Endothelial cell of umbilical vein (primary cell): Measurements from ENCODE around the gene WBP2. TPM values are rescaled to one million over a fixed set of nuclear protein-coding genes. Genes with fewer than 3 reads are reported as not detected.

Experiments used
- BruUV-seq: library from RNA; stranded (reverse); fragments of 400-500 nt; replicated peaks from 2 replicates; lab custom pipeline; 2021; lab: Mats Ljungman, UMichigan
- CTCF ChIA-PET: fragments of 300-600, 350-600 bp; sonication (Branson Sonifier 250); formaldehyde crosslinking; loops from one replicate; lab custom pipeline; 2021; ENCODE audit warnings: antibody characterized with exemption, inconsistent platforms; lab: Charles Lee
- POLR2A ChIA-PET: fragments of 300-600, 350-600 bp; sonication (Branson Sonifier 250); formaldehyde crosslinking; loops from one replicate; lab custom pipeline; 2021; ENCODE audit warnings: antibody characterized with exemption, inconsistent platforms; lab: Charles Lee
- DNase-seq: peaks from one replicate; pipeline ENCODE4 v3.0.0-alpha.2; 2011; ENCODE audit warnings: low read depth, low spot score
- FAIRE-seq: peaks from 2 replicates; lab custom pipeline; 2011; peaks lifted over from hg19 to GRCh38; lab: Jason Lieb, UNC
- H2AFZ ChIP-seq: 2 replicates; pipeline ENCODE4 v1.6.0; 2012; ENCODE audit warnings: low read depth, low read length, control low read depth, inconsistent platforms
- H3K27ac ChIP-seq: 2 replicates; pipeline ENCODE4 v1.5.1; 2011; ENCODE audit warnings: low read depth, mild to moderate bottlenecking, control low read depth, low read length, moderate library complexity; ENCODE audit not compliant: insufficient read depth
- H3K27me3 ChIP-seq, 2 experiments: 2 replicates each; pipeline versions ENCODE4 v1.6.0 to v1.6.1; 2011; ENCODE audit warnings: low read length in 2 of 2, mixed read lengths in 1 of 2; ENCODE audit not compliant: control insufficient read depth in 2 of 2, insufficient read depth in 2 of 2
- H3K36me3 ChIP-seq, 2 experiments: 2 replicates in 1 of 2; 3 replicates in 1 of 2; pipeline ENCODE4 v1.5.1; 2011; ENCODE audit warnings: low read length in 2 of 2, mild to moderate bottlenecking in 1 of 2, moderate library complexity in 1 of 2; ENCODE audit not compliant: control insufficient read depth in 2 of 2, insufficient read depth in 2 of 2; ENCODE audit errors: extremely low read depth in 1 of 2
- H3K4me1 ChIP-seq: 3 replicates; pipeline ENCODE4 v1.5.1; 2011; ENCODE audit warnings: mild to moderate bottlenecking, low read length; ENCODE audit not compliant: control insufficient read depth, insufficient read depth; ENCODE audit errors: extremely low read depth
- H3K4me2 ChIP-seq: 2 replicates; pipeline ENCODE4 v1.6.1; 2011; ENCODE audit warnings: low read length, control low read depth, mixed read lengths; ENCODE audit not compliant: insufficient read depth
- H3K4me3 ChIP-seq, 3 experiments: fragments of 200-600 bp in 1 of 3; sonication (generic), shearing (Covaris generic) in 1 of 3; replicated peaks in 1 of 3; 2 replicates each; pipeline ENCODE4 v1.5.1; 2011 to 2016; ENCODE audit warnings: control low read depth in 3 of 3, low read length in 3 of 3, mild to moderate bottlenecking in 2 of 3, inconsistent platforms in 1 of 3, low read depth in 1 of 3, moderate library complexity in 1 of 3; ENCODE audit not compliant: insufficient read depth in 1 of 3
- H3K79me2 ChIP-seq: 2 replicates; pipeline ENCODE4 v1.6.0; 2012; ENCODE audit warnings: low read length, inconsistent platforms; ENCODE audit not compliant: control insufficient read depth, insufficient read depth
- H3K9ac ChIP-seq: replicated peaks from 2 replicates; pipeline ENCODE3; 2011; ENCODE audit warnings: low read length, control low read depth; ENCODE audit not compliant: insufficient read depth; ENCODE audit errors: extremely low read depth
- H3K9me1 ChIP-seq: replicated peaks from 3 replicates; pipeline ENCODE4 v1.6.0; 2011; ENCODE audit warnings: mild to moderate bottlenecking, low read length; ENCODE audit not compliant: control insufficient read depth, insufficient read depth; ENCODE audit errors: extremely low read depth
- H3K9me3 ChIP-seq: replicated peaks from 2 replicates; pipeline ENCODE4 v1.5.1; 2012; ENCODE audit warnings: low read length, inconsistent platforms; ENCODE audit not compliant: control insufficient read depth, insufficient read depth
- H4K20me1 ChIP-seq: replicated peaks from 2 replicates; pipeline ENCODE3; 2011; ENCODE audit warnings: mild to moderate bottlenecking, low read length; ENCODE audit not compliant: control insufficient read depth, insufficient read depth; ENCODE audit errors: extremely low read depth
- EZH2 ChIP-seq: IDR thresholded peaks from 2 replicates; pipeline ENCODE4 v1.6.1; 2012; ENCODE audit warnings: borderline replicate concordance, low read depth, mild to moderate bottlenecking, moderate library complexity, low read length, inconsistent platforms; ENCODE audit not compliant: severe bottlenecking
- FOS ChIP-seq: IDR thresholded peaks from 2 replicates; pipeline ENCODE4 v1.6.1; 2011; ENCODE audit warnings: mild to moderate bottlenecking, low read length, moderate library complexity, borderline replicate concordance; ENCODE audit not compliant: insufficient read depth
- GATA2 ChIP-seq: IDR thresholded peaks from 2 replicates; pipeline ENCODE4 v1.7.0; 2011; ENCODE audit warnings: low read depth, mild to moderate bottlenecking, moderate library complexity, mixed read lengths, low read length; ENCODE audit not compliant: insufficient read length, insufficient read depth
- JUN ChIP-seq: IDR thresholded peaks from 2 replicates; pipeline ENCODE4 v1.6.1; 2011; ENCODE audit warnings: borderline replicate concordance, low read depth; ENCODE audit not compliant: insufficient read length, insufficient read depth
- MAX ChIP-seq: IDR thresholded peaks from 2 replicates; pipeline ENCODE4 v1.6.1; 2011; ENCODE audit not compliant: insufficient read depth, insufficient read length
- MYC ChIP-seq: IDR thresholded peaks from one replicate; pipeline ENCODE4 v1.6.1; 2011; ENCODE audit warnings: mild to moderate bottlenecking, low read depth, low read length
- POLR2A ChIP-seq: IDR thresholded peaks from 2 replicates; pipeline ENCODE4 v1.6.1; 2012; ENCODE audit warnings: low read depth, mild to moderate bottlenecking, control low read depth, low read length
- POLR2AphosphoS5 ChIP-seq: IDR thresholded peaks from 2 replicates; pipeline ENCODE4 v1.6.1; 2012; ENCODE audit warnings: low read depth, mild to moderate bottlenecking, control low read depth, low read length, moderate library complexity; ENCODE audit not compliant: insufficient read depth
- dilution Hi-C: fragments of 300-500 bp; cut with MboI; formaldehyde crosslinking; loops from one replicate; pipeline ENCODE4 v1.15.0; 2019; ENCODE audit warnings: low sequenced_read_pairs; ENCODE audit not compliant: extremely low pct_ligation_motif_present
- intact Hi-C: fragments of 100-400 bp; cut with micrococcal nuclease; formaldehyde crosslinking; loops from one replicate; pipeline ENCODE4 v1.10.0; 2022
- polyA plus RNA-seq, 4 experiments: library from polyadenylated mRNA; depleted of rRNA in 3 of 4; stranded (reverse) in 3 of 4; unstranded in 1 of 4; fragments of >200 nt; gene quantifications; 2 replicates each; pipeline versions ENCODE4 v1.2.1 to v1.2.3, GENCODE V29; 2011 to 2012; ENCODE audit warnings: missing spikeins in 1 of 4
- total RNA-seq: library from RNA; stranded (reverse); gene quantifications from 2 replicates; pipeline ENCODE4 v1.2.3, GENCODE V29; 2021
- TF ChIP-seq, protein P1 (sequence below), 2 donors: IDR thresholded peaks; 1 replicate in 1 of 2; 2 replicates in 1 of 2; pipeline ENCODE4 v1.5.1; 2011; ENCODE audit warnings: low read length in 2 of 2, mild to moderate bottlenecking in 2 of 2, moderate library complexity in 2 of 2, control low read depth in 1 of 2, inconsistent platforms in 1 of 2, low read depth in 1 of 2; ENCODE audit not compliant: insufficient read depth in 1 of 2; ENCODE audit errors: extremely low read depth in 1 of 2

Gene WBP2
- total and polyA plus RNA-seq, 2 donors (not counting 3 experiments of a cell fraction or from before 2014, with no cell fraction given): 81.5 to 126 TPM

GRCh38 chr17:75809631-75810111 is 45.5 kb downstream of the WBP2 start:
- Histone ChIP-seq H3K79me2 (no peaks in the 10 kb centered on the region), H3K36me3 (peaks cover 0 to 30% of the 10 kb centered on the region in 2 experiments), H3K9ac (no peak overlapping the region), H2AFZ (no peak overlapping the region), H3K4me1 (no peaks in the 10 kb centered on the region), H4K20me1 (no peaks in the 10 kb centered on the region), H3K9me3 (no peaks in the 10 kb centered on the region), H3K27ac (no peak overlapping the region), H3K27me3 (no peaks in the 10 kb centered on the region), H3K4me3 (no peak overlapping the region), H3K4me2 (no peak overlapping the region), H3K9me1 (no peaks in the 10 kb centered on the region)
- CTCF ChIA-PET: interaction anchor here (1.7 kb wide), 1 partner anchor 20 kb away, joined by 7 read pairs; no protein-coding TSS in a partner anchor
- DNase-seq (no peak), FAIRE-seq (no peak)
- intact Hi-C loops (no loop called here), dilution Hi-C loops (no loop called here)
- POLR2A ChIA-PET: no interaction called here
- no TSS peak for BruUV-seq
- TF ChIP-seq EZH2 (no peak), MAX (no peak), JUN (no peak), FOS (no peak), GATA2 (no peak)

- no peak overlapping the region for H2AFZ ChIP-seq
- H3K27me3 ChIP-seq: no peaks in the 10 kb centered on the region
- no peak overlapping the region for H3K4me3 ChIP-seq
- H3K79me2 ChIP-seq: no peaks in the 10 kb centered on the region
- H3K4me1 ChIP-seq: no peaks in the 10 kb centered on the region
- no peak overlapping the region for H3K4me2 ChIP-seq
- DNase-seq (no peak), FAIRE-seq (no peak)
- no peaks in the 10 kb centered on the region for H4K20me1 ChIP-seq
- peaks cover 0 to 30% of the 10 kb centered on the region in 2 experiments for H3K36me3 ChIP-seq
- intact Hi-C loops: no loop called here
- H3K9me1 ChIP-seq: no peaks in the 10 kb centered on the region
- dilution Hi-C loops: no loop called here
- no peak overlapping the region for H3K27ac ChIP-seq
- POLR2A ChIA-PET: no interaction called here
- TF ChIP-seq, protein P1, sequence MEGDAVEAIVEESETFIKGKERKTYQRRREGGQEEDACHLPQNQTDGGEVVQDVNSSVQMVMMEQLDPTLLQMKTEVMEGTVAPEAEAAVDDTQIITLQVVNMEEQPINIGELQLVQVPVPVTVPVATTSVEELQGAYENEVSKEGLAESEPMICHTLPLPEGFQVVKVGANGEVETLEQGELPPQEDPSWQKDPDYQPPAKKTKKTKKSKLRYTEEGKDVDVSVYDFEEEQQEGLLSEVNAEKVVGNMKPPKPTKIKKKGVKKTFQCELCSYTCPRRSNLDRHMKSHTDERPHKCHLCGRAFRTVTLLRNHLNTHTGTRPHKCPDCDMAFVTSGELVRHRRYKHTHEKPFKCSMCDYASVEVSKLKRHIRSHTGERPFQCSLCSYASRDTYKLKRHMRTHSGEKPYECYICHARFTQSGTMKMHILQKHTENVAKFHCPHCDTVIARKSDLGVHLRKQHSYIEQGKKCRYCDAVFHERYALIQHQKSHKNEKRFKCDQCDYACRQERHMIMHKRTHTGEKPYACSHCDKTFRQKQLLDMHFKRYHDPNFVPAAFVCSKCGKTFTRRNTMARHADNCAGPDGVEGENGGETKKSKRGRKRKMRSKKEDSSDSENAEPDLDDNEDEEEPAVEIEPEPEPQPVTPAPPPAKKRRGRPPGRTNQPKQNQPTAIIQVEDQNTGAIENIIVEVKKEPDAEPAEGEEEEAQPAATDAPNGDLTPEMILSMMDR (IDR thresholded peaks at IDR 0.05; ENCODE audit: extremely low read depth in 1 of 2, insufficient read depth in 1 of 2, low read depth in 1 of 2, low read length in 2 of 2): no peak
- TF ChIP-seq FOS (no peak), MAX (no peak), GATA2 (no peak), POLR2A (no peak), JUN (no peak), EZH2 (no peak), MYC (no peak), POLR2AphosphoS5 (no peak)
- CTCF ChIA-PET: interaction anchor here (1.3 to 1.7 kb wide), 2 partner anchors 21 to 29 kb away, joined by 4 to 7 read pairs; no protein-coding TSS in a partner anchor
- no peaks in the 10 kb centered on the region for H3K9me3 ChIP-seq
- BruUV-seq: no TSS peak
- H3K9ac ChIP-seq: no peak overlapping the region
Observed at GRCh38 chr17:75808905-75809621, 46.1 kb downstream of the WBP2 start.
